HCT116 (cell line): ENCODE data around the gene MPIG6B. TPM values are rescaled to one million over a fixed set of nuclear protein-coding genes. Genes with fewer than 3 reads are reported as not detected.
"Not testable (repeated sequence)": the region's sequence is repeated elsewhere in the genome, so short reads cannot be mapped to it uniquely, and the experiment has no call there.

ENCODE experiments used
- ATAC-seq: fragments of 200-7000 bp; cut with Tn5 transposase; 2 replicates; pipeline ENCODE4 v1.9.1; 2020; ENCODE audit warnings: mild to moderate bottlenecking, moderate library complexity
- BruUV-seq: library from RNA; stranded (reverse); fragments of 400-500 nt; replicated peaks from 2 replicates; lab custom pipeline; 2021; lab: Mats Ljungman, UMichigan
- CTCF ChIA-PET: fragments of 300-600 bp; sonication (Branson Sonifier 250); formaldehyde crosslinking; loops from one replicate; lab custom pipeline; 2021; ENCODE audit warnings: antibody characterized with exemption; lab: Charles Lee
- POLR2A ChIA-PET: fragments of 300-600, 350-600 bp; sonication (Branson Sonifier 250); formaldehyde crosslinking; loops from one replicate; lab custom pipeline; 2021; ENCODE audit warnings: antibody characterized with exemption; lab: Charles Lee
- RAD21 ChIA-PET, 2 experiments: fragments of 300-600 bp; sonication (Branson Sonifier 250); formaldehyde crosslinking; loops; one replicate each; lab custom pipeline; 2023; ENCODE audit warnings: low total read pairs in 2 of 2; ENCODE audit not compliant: uncharacterized antibody in 2 of 2, unreplicated experiment in 2 of 2, low non-redundant PET in 1 of 2; lab: Charles Lee
- DNase-seq: peaks from one replicate; pipeline ENCODE4 v3.0.0-alpha.2; 2010; ENCODE audit warnings: low read depth, low spot score
- H2AFZ ChIP-seq: fragments of 200-600 bp; shearing (Covaris generic), sonication (generic); 2 replicates; pipeline ENCODE4 v1.6.1; 2017; ENCODE audit warnings: low read depth, mixed run types, mixed read lengths, antibody characterized with exemption, low read length; ENCODE audit not compliant: poor library complexity, severe bottlenecking
- H3K27ac ChIP-seq: 2 replicates; pipeline ENCODE4 v1.5.1; 2012; ENCODE audit warnings: low read depth, low read length
- H3K27me3 ChIP-seq: fragments of 200-600 bp; sonication (generic); 2 replicates; pipeline ENCODE4 v1.6.1; 2016; ENCODE audit warnings: mixed run types, low read length, mixed read lengths; ENCODE audit not compliant: insufficient read depth
- H3K36me3 ChIP-seq, 2 experiments: fragments of 200-500 bp in 1 of 2; fragments of 200-600 bp in 1 of 2; sonication (Bioruptor generic) in 1 of 2; sonication (generic) in 1 of 2; 2 replicates each; pipeline versions ENCODE4 v1.5.1 to v1.6.1; 2014 to 2016; ENCODE audit warnings: low read length in 2 of 2, inconsistent platforms in 1 of 2, mixed read lengths in 1 of 2, mixed run types in 1 of 2; ENCODE audit not compliant: insufficient read depth in 2 of 2, control insufficient read depth in 1 of 2
- H3K4me1 ChIP-seq, 2 experiments: fragments of 200-600 bp in 1 of 2; sonication (generic) in 1 of 2; 2 replicates each; pipeline versions ENCODE4 v1.5.1 to v1.6.1; 2012 to 2017; ENCODE audit warnings: low read length in 2 of 2, inconsistent platforms in 1 of 2, mild to moderate bottlenecking in 1 of 2, mixed read lengths in 1 of 2, mixed run types in 1 of 2, moderate library complexity in 1 of 2; ENCODE audit not compliant: insufficient read depth in 2 of 2, control insufficient read depth in 1 of 2
- H3K4me2 ChIP-seq: fragments of 200-600 bp; sonication (generic); 2 replicates; pipeline ENCODE4 v1.6.1; 2017; ENCODE audit warnings: mixed run types, low read length, mixed read lengths
- H3K4me3 ChIP-seq, 2 experiments: fragments of 200-600 bp in 1 of 2; sonication (generic) in 1 of 2; replicated peaks in 1 of 2; 2 replicates each; pipeline ENCODE4 v1.5.1; 2011 to 2016; ENCODE audit warnings: low read length in 2 of 2, control low read depth in 1 of 2, low read depth in 1 of 2, mild to moderate bottlenecking in 1 of 2, mixed read lengths in 1 of 2, mixed run types in 1 of 2
- H3K79me2 ChIP-seq: fragments of 200-600 bp; sonication (generic); 2 replicates; pipeline ENCODE4 v1.6.1; 2017; ENCODE audit warnings: mild to moderate bottlenecking, mixed run types, low read length, moderate library complexity, mixed read lengths; ENCODE audit not compliant: insufficient read depth
- H3K9ac ChIP-seq: fragments of 200-600 bp; sonication (generic); 2 replicates; pipeline ENCODE4 v1.6.1; 2016; ENCODE audit warnings: low read length, mixed read lengths
- H3K9me2 ChIP-seq: fragments of 200-600 bp; sonication (generic), shearing (Covaris generic); 2 replicates; pipeline ENCODE4 v1.6.1; 2017; ENCODE audit warnings: mixed run types, mild to moderate bottlenecking, moderate library complexity; ENCODE audit not compliant: insufficient read depth
- H3K9me3 ChIP-seq, 2 experiments: fragments of 200-500 bp in 1 of 2; fragments of 200-600 bp in 1 of 2; sonication (Bioruptor generic) in 1 of 2; sonication (generic) in 1 of 2; 2 replicates each; pipeline ENCODE4 v1.6.1; 2014 to 2017; ENCODE audit warnings: low read length in 2 of 2, mixed read lengths in 2 of 2, inconsistent platforms in 1 of 2, low read depth in 1 of 2, mild to moderate bottlenecking in 1 of 2, mixed run types in 1 of 2, moderate library complexity in 1 of 2; ENCODE audit not compliant: control insufficient read depth in 1 of 2, insufficient read depth in 1 of 2
- H4K20me1 ChIP-seq: fragments of 200-600 bp; sonication (generic), shearing (Covaris generic); 2 replicates; pipeline ENCODE4 v1.6.1; 2017; ENCODE audit warnings: mixed run types, mild to moderate bottlenecking, moderate library complexity; ENCODE audit not compliant: insufficient read depth
- EGR1 ChIP-seq: IDR thresholded peaks from 2 replicates; pipeline ENCODE4 v1.6.1; 2012; ENCODE audit warnings: low read depth
- ELF1 ChIP-seq: IDR thresholded peaks from 2 replicates; pipeline ENCODE4 v1.6.1; 2012; ENCODE audit warnings: low read depth, borderline replicate concordance
- EZH2phosphoT487 ChIP-seq: fragments of 200-600 bp; IDR thresholded peaks from 2 replicates; pipeline ENCODE4 v1.6.1; 2018; ENCODE audit warnings: antibody characterized with exemption, borderline replicate concordance
- FOSL1 ChIP-seq: IDR thresholded peaks from 2 replicates; pipeline ENCODE4 v1.6.1; 2012; ENCODE audit warnings: low read depth
- POLR2AphosphoS5 ChIP-seq: IDR thresholded peaks from 2 replicates; pipeline ENCODE4 v1.6.1; 2011; ENCODE audit warnings: mild to moderate bottlenecking, low read depth, low read length, moderate library complexity
- RAD21 ChIP-seq: IDR thresholded peaks from 2 replicates; pipeline ENCODE4 v1.6.1; 2012; ENCODE audit warnings: low read depth, mild to moderate bottlenecking
- SIN3A ChIP-seq: IDR thresholded peaks from 2 replicates; pipeline ENCODE4 v1.6.1; 2012; ENCODE audit warnings: low read depth
- ZFX ChIP-seq: fragments of 450-650 bp; IDR thresholded peaks from 2 replicates; pipeline ENCODE4 v1.6.1; 2017
- ZNF274 ChIP-seq: fragments of 200-500 bp; sonication (Bioruptor generic); IDR thresholded peaks from 2 replicates; pipeline ENCODE4 v1.6.1; 2014; ENCODE audit warnings: mild to moderate bottlenecking, low read depth, low read length, inconsistent platforms
- intact Hi-C: fragments of 100-400 bp; cut with micrococcal nuclease; formaldehyde crosslinking; loops from 2 replicates; pipeline ENCODE4 v1.10.0; 2022
- total RNA-seq: library from RNA; stranded (reverse); gene quantifications from one replicate; pipeline ENCODE4 v1.2.1, GENCODE V29; 2021; ENCODE audit not compliant: unreplicated experiment
- TF ChIP-seq, protein P1 (sequence below): IDR thresholded peaks from 2 replicates; pipeline ENCODE4 v1.6.1; 2012
- TF ChIP-seq, protein P2 (sequence below): IDR thresholded peaks from 2 replicates; pipeline ENCODE4 v1.6.1; 2012; ENCODE audit warnings: low read depth

Gene MPIG6B
- total RNA-seq, 1 experiment from 2014 or later: 0.42 TPM

DNA sequence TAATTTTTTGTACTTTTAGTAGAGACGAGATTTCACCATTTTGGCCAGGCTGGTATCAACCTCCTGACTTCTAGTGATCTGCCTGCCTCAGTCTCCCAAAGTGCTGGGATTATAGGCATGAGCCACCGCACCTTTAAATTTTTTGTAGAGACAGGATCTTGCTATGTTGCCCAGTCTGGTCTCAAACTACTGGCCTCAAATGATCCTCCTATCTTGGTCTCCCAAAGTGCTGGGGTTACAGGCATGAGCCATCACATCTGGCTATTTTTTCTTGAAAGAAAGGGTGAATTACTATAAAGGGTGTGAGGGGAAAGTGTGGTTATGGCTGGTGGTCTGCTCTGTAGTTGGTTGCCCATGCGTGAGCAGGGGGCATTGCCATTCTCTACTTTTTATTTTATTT, 14.9 kb upstream of the MPIG6B start:
- Histone ChIP-seq H3K9me3 (no peaks in the 10 kb centered on the region), H3K27me3 (no peaks in the 10 kb centered on the region), H3K4me3 (no peak overlapping the region), H3K4me2 (no peak overlapping the region), H3K9me2 (no peaks in the 10 kb centered on the region), H3K79me2 (no peaks in the 10 kb centered on the region), H3K9ac (no peak overlapping the region), H4K20me1 (no peaks in the 10 kb centered on the region), H3K4me1 (peaks cover 6 to 20% of the 10 kb centered on the region in 2 experiments; a peak in 3 of 4 replicates), H3K36me3 (no peaks in the 10 kb centered on the region), H3K27ac (no peak overlapping the region), H2AFZ (no peak overlapping the region)
- RAD21 ChIA-PET: no interaction called here
- no TSS peak for BruUV-seq
- TF ChIP-seq EZH2phosphoT487 (no peak), POLR2AphosphoS5 (no peak), ELF1 (no peak), ZFX (no peak), ZNF274 (no peak), FOSL1 (no peak), SIN3A (no peak), EGR1 (no peak), RAD21 (no peak)
- TF ChIP-seq, protein P1, sequence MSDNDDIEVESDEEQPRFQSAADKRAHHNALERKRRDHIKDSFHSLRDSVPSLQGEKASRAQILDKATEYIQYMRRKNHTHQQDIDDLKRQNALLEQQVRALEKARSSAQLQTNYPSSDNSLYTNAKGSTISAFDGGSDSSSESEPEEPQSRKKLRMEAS: no peak
- TF ChIP-seq, protein P2, sequence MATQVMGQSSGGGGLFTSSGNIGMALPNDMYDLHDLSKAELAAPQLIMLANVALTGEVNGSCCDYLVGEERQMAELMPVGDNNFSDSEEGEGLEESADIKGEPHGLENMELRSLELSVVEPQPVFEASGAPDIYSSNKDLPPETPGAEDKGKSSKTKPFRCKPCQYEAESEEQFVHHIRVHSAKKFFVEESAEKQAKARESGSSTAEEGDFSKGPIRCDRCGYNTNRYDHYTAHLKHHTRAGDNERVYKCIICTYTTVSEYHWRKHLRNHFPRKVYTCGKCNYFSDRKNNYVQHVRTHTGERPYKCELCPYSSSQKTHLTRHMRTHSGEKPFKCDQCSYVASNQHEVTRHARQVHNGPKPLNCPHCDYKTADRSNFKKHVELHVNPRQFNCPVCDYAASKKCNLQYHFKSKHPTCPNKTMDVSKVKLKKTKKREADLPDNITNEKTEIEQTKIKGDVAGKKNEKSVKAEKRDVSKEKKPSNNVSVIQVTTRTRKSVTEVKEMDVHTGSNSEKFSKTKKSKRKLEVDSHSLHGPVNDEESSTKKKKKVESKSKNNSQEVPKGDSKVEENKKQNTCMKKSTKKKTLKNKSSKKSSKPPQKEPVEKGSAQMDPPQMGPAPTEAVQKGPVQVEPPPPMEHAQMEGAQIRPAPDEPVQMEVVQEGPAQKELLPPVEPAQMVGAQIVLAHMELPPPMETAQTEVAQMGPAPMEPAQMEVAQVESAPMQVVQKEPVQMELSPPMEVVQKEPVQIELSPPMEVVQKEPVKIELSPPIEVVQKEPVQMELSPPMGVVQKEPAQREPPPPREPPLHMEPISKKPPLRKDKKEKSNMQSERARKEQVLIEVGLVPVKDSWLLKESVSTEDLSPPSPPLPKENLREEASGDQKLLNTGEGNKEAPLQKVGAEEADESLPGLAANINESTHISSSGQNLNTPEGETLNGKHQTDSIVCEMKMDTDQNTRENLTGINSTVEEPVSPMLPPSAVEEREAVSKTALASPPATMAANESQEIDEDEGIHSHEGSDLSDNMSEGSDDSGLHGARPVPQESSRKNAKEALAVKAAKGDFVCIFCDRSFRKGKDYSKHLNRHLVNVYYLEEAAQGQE: no peak
- POLR2A ChIA-PET: no interaction called here
- CTCF ChIA-PET: no interaction called here
- intact Hi-C loops: no loop called here
- DNase-seq (no peak), ATAC-seq (no peak)

DNA sequence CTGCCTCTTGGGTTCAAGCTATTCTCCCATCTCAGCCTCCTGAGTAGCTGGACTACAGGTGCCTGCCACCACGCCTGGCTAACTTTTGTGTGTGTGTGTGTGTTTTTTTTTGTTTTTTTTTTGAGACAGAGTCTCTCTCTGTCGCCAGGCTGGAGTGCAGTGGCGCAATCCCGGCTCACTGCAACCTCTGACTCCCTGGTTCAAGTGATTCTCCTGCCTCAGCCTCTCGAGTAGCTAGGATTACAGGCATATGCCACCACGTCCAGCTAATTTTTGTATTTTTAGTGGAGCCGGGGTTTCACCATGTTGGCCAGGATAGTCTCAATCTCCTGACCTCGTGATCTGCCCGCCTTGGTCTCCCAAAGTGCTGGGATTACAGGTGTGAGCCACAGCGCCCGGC, 14.0 kb upstream of the MPIG6B start:
- H3K9me2 ChIP-seq, CTCF ChIA-PET, intact Hi-C loops, DNase-seq, H3K9ac ChIP-seq, H3K27me3 ChIP-seq, ATAC-seq, H4K20me1 ChIP-seq, RAD21 ChIA-PET, H2AFZ ChIP-seq, H3K36me3 ChIP-seq, H3K4me2 ChIP-seq, H3K9me3 ChIP-seq, H3K4me3 ChIP-seq, H3K79me2 ChIP-seq, H3K27ac ChIP-seq, BruUV-seq, POLR2A ChIA-PET: not testable (repeated sequence)
- peaks cover 8 to 20% of the 10 kb centered on the region in 2 experiments; a peak in 3 of 4 replicates for H3K4me1 ChIP-seq
